HCT116 (cell line): Measurements from ENCODE around the gene GDPD5. TPM values are rescaled to one million over a fixed set of nuclear protein-coding genes. Genes with fewer than 3 reads are reported as not detected.

ENCODE experiments used
- ATAC-seq: fragments of 200-7000 bp; cut with Tn5 transposase; 2 replicates; pipeline ENCODE4 v1.9.1; 2020; ENCODE audit warnings: mild to moderate bottlenecking, moderate library complexity
- BruUV-seq: library from RNA; stranded (reverse); fragments of 400-500 nt; replicated peaks from 2 replicates; lab custom pipeline; 2021; lab: Mats Ljungman, UMichigan
- CTCF ChIA-PET: fragments of 300-600 bp; sonication (Branson Sonifier 250); formaldehyde crosslinking; loops from one replicate; lab custom pipeline; 2021; ENCODE audit warnings: antibody characterized with exemption; lab: Charles Lee
- POLR2A ChIA-PET: fragments of 300-600, 350-600 bp; sonication (Branson Sonifier 250); formaldehyde crosslinking; loops from one replicate; lab custom pipeline; 2021; ENCODE audit warnings: antibody characterized with exemption; lab: Charles Lee
- RAD21 ChIA-PET, 2 experiments: fragments of 300-600 bp; sonication (Branson Sonifier 250); formaldehyde crosslinking; loops; one replicate each; lab custom pipeline; 2023; ENCODE audit warnings: low total read pairs in 2 of 2; ENCODE audit not compliant: uncharacterized antibody in 2 of 2, unreplicated experiment in 2 of 2, low non-redundant PET in 1 of 2; lab: Charles Lee
- DNase-seq: peaks from one replicate; pipeline ENCODE4 v3.0.0-alpha.2; 2010; ENCODE audit warnings: low read depth, low spot score
- H2AFZ ChIP-seq: fragments of 200-600 bp; shearing (Covaris generic), sonication (generic); 2 replicates; pipeline ENCODE4 v1.6.1; 2017; ENCODE audit warnings: low read depth, mixed run types, mixed read lengths, antibody characterized with exemption, low read length; ENCODE audit not compliant: poor library complexity, severe bottlenecking
- H3K27ac ChIP-seq: 2 replicates; pipeline ENCODE4 v1.5.1; 2012; ENCODE audit warnings: low read depth, low read length
- H3K27me3 ChIP-seq: fragments of 200-600 bp; sonication (generic); 2 replicates; pipeline ENCODE4 v1.6.1; 2016; ENCODE audit warnings: mixed run types, low read length, mixed read lengths; ENCODE audit not compliant: insufficient read depth
- H3K36me3 ChIP-seq, 2 experiments: fragments of 200-500 bp in 1 of 2; fragments of 200-600 bp in 1 of 2; sonication (Bioruptor generic) in 1 of 2; sonication (generic) in 1 of 2; 2 replicates each; pipeline versions ENCODE4 v1.5.1 to v1.6.1; 2014 to 2016; ENCODE audit warnings: low read length in 2 of 2, inconsistent platforms in 1 of 2, mixed read lengths in 1 of 2, mixed run types in 1 of 2; ENCODE audit not compliant: insufficient read depth in 2 of 2, control insufficient read depth in 1 of 2
- H3K4me1 ChIP-seq, 2 experiments: fragments of 200-600 bp in 1 of 2; sonication (generic) in 1 of 2; 2 replicates each; pipeline versions ENCODE4 v1.5.1 to v1.6.1; 2012 to 2017; ENCODE audit warnings: low read length in 2 of 2, inconsistent platforms in 1 of 2, mild to moderate bottlenecking in 1 of 2, mixed read lengths in 1 of 2, mixed run types in 1 of 2, moderate library complexity in 1 of 2; ENCODE audit not compliant: insufficient read depth in 2 of 2, control insufficient read depth in 1 of 2
- H3K4me2 ChIP-seq: fragments of 200-600 bp; sonication (generic); 2 replicates; pipeline ENCODE4 v1.6.1; 2017; ENCODE audit warnings: mixed run types, low read length, mixed read lengths
- H3K4me3 ChIP-seq, 2 experiments: fragments of 200-600 bp in 1 of 2; sonication (generic) in 1 of 2; replicated peaks in 1 of 2; 2 replicates each; pipeline ENCODE4 v1.5.1; 2011 to 2016; ENCODE audit warnings: low read length in 2 of 2, control low read depth in 1 of 2, low read depth in 1 of 2, mild to moderate bottlenecking in 1 of 2, mixed read lengths in 1 of 2, mixed run types in 1 of 2
- H3K79me2 ChIP-seq: fragments of 200-600 bp; sonication (generic); 2 replicates; pipeline ENCODE4 v1.6.1; 2017; ENCODE audit warnings: mild to moderate bottlenecking, mixed run types, low read length, moderate library complexity, mixed read lengths; ENCODE audit not compliant: insufficient read depth
- H3K9ac ChIP-seq: fragments of 200-600 bp; sonication (generic); 2 replicates; pipeline ENCODE4 v1.6.1; 2016; ENCODE audit warnings: low read length, mixed read lengths
- H3K9me2 ChIP-seq: fragments of 200-600 bp; sonication (generic), shearing (Covaris generic); 2 replicates; pipeline ENCODE4 v1.6.1; 2017; ENCODE audit warnings: mixed run types, mild to moderate bottlenecking, moderate library complexity; ENCODE audit not compliant: insufficient read depth
- H3K9me3 ChIP-seq, 2 experiments: fragments of 200-500 bp in 1 of 2; fragments of 200-600 bp in 1 of 2; sonication (Bioruptor generic) in 1 of 2; sonication (generic) in 1 of 2; 2 replicates each; pipeline ENCODE4 v1.6.1; 2014 to 2017; ENCODE audit warnings: low read length in 2 of 2, mixed read lengths in 2 of 2, inconsistent platforms in 1 of 2, low read depth in 1 of 2, mild to moderate bottlenecking in 1 of 2, mixed run types in 1 of 2, moderate library complexity in 1 of 2; ENCODE audit not compliant: control insufficient read depth in 1 of 2, insufficient read depth in 1 of 2
- H4K20me1 ChIP-seq: fragments of 200-600 bp; sonication (generic), shearing (Covaris generic); 2 replicates; pipeline ENCODE4 v1.6.1; 2017; ENCODE audit warnings: mixed run types, mild to moderate bottlenecking, moderate library complexity; ENCODE audit not compliant: insufficient read depth
- CBX3 ChIP-seq: IDR thresholded peaks from 2 replicates; pipeline ENCODE4 v1.6.1; 2012; ENCODE audit warnings: low read depth
- CEBPB ChIP-seq: IDR thresholded peaks from 2 replicates; pipeline ENCODE4 v1.6.1; 2012; ENCODE audit warnings: low read depth
- EGR1 ChIP-seq: IDR thresholded peaks from 2 replicates; pipeline ENCODE4 v1.6.1; 2012; ENCODE audit warnings: low read depth
- ELF1 ChIP-seq: IDR thresholded peaks from 2 replicates; pipeline ENCODE4 v1.6.1; 2012; ENCODE audit warnings: low read depth, borderline replicate concordance
- EZH2 ChIP-seq: fragments of 200-600 bp; sonication (generic); IDR thresholded peaks from 2 replicates; pipeline ENCODE4 v1.6.1; 2017; ENCODE audit warnings: antibody characterized with exemption, mixed run types
- EZH2phosphoT487 ChIP-seq: fragments of 200-600 bp; IDR thresholded peaks from 2 replicates; pipeline ENCODE4 v1.6.1; 2018; ENCODE audit warnings: antibody characterized with exemption, borderline replicate concordance
- FOSL1 ChIP-seq: IDR thresholded peaks from 2 replicates; pipeline ENCODE4 v1.6.1; 2012; ENCODE audit warnings: low read depth
- JUND ChIP-seq: IDR thresholded peaks from 2 replicates; pipeline ENCODE4 v1.6.1; 2012
- MAX ChIP-seq: IDR thresholded peaks from 2 replicates; pipeline ENCODE4 v1.6.1; 2012
- POLR2A ChIP-seq: IDR thresholded peaks from 2 replicates; pipeline ENCODE4 v1.7.0; 2011; ENCODE audit warnings: borderline replicate concordance; ENCODE audit not compliant: insufficient read depth, insufficient read length; ENCODE audit errors: extremely low read depth
- POLR2AphosphoS5 ChIP-seq: IDR thresholded peaks from 2 replicates; pipeline ENCODE4 v1.6.1; 2011; ENCODE audit warnings: mild to moderate bottlenecking, low read depth, low read length, moderate library complexity
- REST ChIP-seq: IDR thresholded peaks from 2 replicates; pipeline ENCODE4 v1.6.1; 2012; ENCODE audit warnings: low read depth
- SIN3A ChIP-seq: IDR thresholded peaks from 2 replicates; pipeline ENCODE4 v1.6.1; 2012; ENCODE audit warnings: low read depth
- SP1 ChIP-seq: IDR thresholded peaks from 2 replicates; pipeline ENCODE4 v1.6.1; 2012; ENCODE audit warnings: low read depth
- SRF ChIP-seq: IDR thresholded peaks from 2 replicates; pipeline ENCODE4 v1.6.1; 2012; ENCODE audit warnings: low read depth
- TCF7L2 ChIP-seq: IDR thresholded peaks from 2 replicates; pipeline ENCODE4 v1.7.0; 2011; ENCODE audit warnings: borderline replicate concordance, inconsistent platforms; ENCODE audit not compliant: insufficient read depth, insufficient read length; ENCODE audit errors: extremely low read depth
- ZBTB33 ChIP-seq: IDR thresholded peaks from 2 replicates; pipeline ENCODE4 v1.6.1; 2011; ENCODE audit warnings: mild to moderate bottlenecking, low read length, moderate library complexity; ENCODE audit not compliant: insufficient replicate concordance; ENCODE audit errors: extremely low read depth
- ZFX ChIP-seq: fragments of 450-650 bp; IDR thresholded peaks from 2 replicates; pipeline ENCODE4 v1.6.1; 2017
- ZNF274 ChIP-seq: fragments of 200-500 bp; sonication (Bioruptor generic); IDR thresholded peaks from 2 replicates; pipeline ENCODE4 v1.6.1; 2014; ENCODE audit warnings: mild to moderate bottlenecking, low read depth, low read length, inconsistent platforms
- intact Hi-C: fragments of 100-400 bp; cut with micrococcal nuclease; formaldehyde crosslinking; loops from 2 replicates; pipeline ENCODE4 v1.10.0; 2022
- total RNA-seq: library from RNA; stranded (reverse); gene quantifications from one replicate; pipeline ENCODE4 v1.2.1, GENCODE V29; 2021; ENCODE audit not compliant: unreplicated experiment
- TF ChIP-seq, protein P1 (sequence below), 3 experiments: fragments of 200-600 bp in 1 of 3; sonication (generic) in 1 of 3; IDR thresholded peaks in 2 of 3; conservative IDR thresholded peaks in 1 of 3; 2 replicates each; pipeline ENCODE4 v1.5.1; 2012 to 2017; ENCODE audit warnings: low read depth in 2 of 3, low read length in 2 of 3, antibody characterized with exemption in 1 of 3, borderline replicate concordance in 1 of 3, control low read depth in 1 of 3, mild to moderate bottlenecking in 1 of 3, mixed read lengths in 1 of 3, mixed run types in 1 of 3, moderate library complexity in 1 of 3; ENCODE audit not compliant: insufficient read depth in 1 of 3

GDPD5 gene
- total RNA-seq, 1 experiment from 2014 or later: 27.5 TPM

DNA sequence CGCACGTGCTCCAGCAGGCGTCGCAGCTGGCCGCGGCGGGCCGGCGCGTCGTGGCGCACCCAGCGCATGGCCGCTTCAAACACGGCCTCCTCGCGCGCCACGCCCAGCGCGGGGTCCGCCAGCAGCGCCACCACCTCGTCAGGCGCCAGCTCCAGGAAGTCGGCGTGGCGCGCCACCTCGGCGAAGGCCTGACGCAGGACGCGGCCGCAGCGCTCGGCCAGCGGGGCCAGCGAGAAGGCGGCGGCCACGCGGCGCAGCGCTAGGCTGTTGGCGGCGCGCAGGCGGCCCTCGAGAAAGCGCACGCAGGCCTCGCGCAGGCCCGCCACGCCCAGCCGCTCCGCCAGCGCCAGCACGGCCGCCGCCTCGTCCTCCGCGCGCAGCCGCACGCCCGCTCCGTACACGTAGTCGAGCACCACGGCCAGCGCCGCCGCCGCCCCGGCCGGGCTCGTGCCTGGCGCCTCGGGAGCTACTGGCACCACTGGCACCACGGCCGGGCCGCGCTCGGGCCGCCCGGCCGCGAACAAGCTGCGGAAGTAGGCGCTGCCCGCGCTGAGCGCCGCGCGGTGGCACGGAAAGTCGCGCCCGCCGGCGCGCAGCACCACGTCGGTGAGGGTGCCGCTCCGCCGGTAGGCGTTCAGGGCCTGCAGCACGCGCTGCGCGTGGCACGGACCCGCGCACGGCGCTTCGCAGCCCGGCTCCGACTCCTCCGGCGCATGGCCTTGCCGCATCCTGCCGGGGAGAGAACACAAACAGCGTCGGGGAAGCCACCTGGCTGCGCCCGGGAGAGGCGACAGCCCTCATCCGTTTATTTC lies 95.6 kb downstream of the GDPD5 start:
- H3K4me3 ChIP-seq: peak overlapping the region; percentile 40 to 52
- H3K36me3 ChIP-seq: no peaks in the 10 kb centered on the region; a peak in 1 of 4 replicates
- no peaks in the 10 kb centered on the region for H3K9me3 ChIP-seq
- H3K4me1 ChIP-seq: peaks cover 0 to 24% of the 10 kb centered on the region in 2 experiments; a peak in 2 of 4 replicates
- CTCF ChIA-PET: no interaction called here
- H3K4me2 ChIP-seq: peak overlapping the region; percentile 71
- no peak overlapping the region for H2AFZ ChIP-seq
- peak overlapping the region; percentile 55 for H3K9ac ChIP-seq
- POLR2A ChIA-PET: no interaction called here
- H3K27ac ChIP-seq: peak overlapping the region; percentile 52; the same call in 1 of the 2 replicates
- H4K20me1 ChIP-seq: no peaks in the 10 kb centered on the region
- no peaks in the 10 kb centered on the region for H3K27me3 ChIP-seq
- intact Hi-C loops: no loop called here
- RAD21 ChIA-PET: no interaction called here
- no peaks in the 10 kb centered on the region for H3K79me2 ChIP-seq
- no TSS peak for BruUV-seq
- DNase-seq: no peak
- H3K9me2 ChIP-seq: no peaks in the 10 kb centered on the region
- ATAC-seq: peak; percentile 81
- TF ChIP-seq, protein P1, sequence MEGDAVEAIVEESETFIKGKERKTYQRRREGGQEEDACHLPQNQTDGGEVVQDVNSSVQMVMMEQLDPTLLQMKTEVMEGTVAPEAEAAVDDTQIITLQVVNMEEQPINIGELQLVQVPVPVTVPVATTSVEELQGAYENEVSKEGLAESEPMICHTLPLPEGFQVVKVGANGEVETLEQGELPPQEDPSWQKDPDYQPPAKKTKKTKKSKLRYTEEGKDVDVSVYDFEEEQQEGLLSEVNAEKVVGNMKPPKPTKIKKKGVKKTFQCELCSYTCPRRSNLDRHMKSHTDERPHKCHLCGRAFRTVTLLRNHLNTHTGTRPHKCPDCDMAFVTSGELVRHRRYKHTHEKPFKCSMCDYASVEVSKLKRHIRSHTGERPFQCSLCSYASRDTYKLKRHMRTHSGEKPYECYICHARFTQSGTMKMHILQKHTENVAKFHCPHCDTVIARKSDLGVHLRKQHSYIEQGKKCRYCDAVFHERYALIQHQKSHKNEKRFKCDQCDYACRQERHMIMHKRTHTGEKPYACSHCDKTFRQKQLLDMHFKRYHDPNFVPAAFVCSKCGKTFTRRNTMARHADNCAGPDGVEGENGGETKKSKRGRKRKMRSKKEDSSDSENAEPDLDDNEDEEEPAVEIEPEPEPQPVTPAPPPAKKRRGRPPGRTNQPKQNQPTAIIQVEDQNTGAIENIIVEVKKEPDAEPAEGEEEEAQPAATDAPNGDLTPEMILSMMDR (IDR thresholded peaks at IDR 0.05 in 2 of 3, conservative IDR thresholded peaks at IDR 0.05 in 1 of 3; ENCODE audit: borderline replicate concordance in 1 of 3, insufficient read depth in 1 of 3, low read depth in 2 of 3, low read length in 2 of 3): no peak
- peak; percentile 44 for TF ChIP-seq TCF7L2
- TF ChIP-seq SIN3A: no peak
- peak; percentile 33 for TF ChIP-seq POLR2A
- no peak for TF ChIP-seq SRF
- no peak for TF ChIP-seq SP1
- no peak for TF ChIP-seq JUND
- no peak for TF ChIP-seq EZH2phosphoT487
- no peak for TF ChIP-seq CEBPB
- TF ChIP-seq CBX3: no peak
- TF ChIP-seq REST: no peak
- peak; percentile 67 for TF ChIP-seq MAX
- peak; percentile 80; the same call in 1 of the 2 replicates for TF ChIP-seq ZFX
- no peak for TF ChIP-seq ZBTB33
- no peak for TF ChIP-seq ELF1
- TF ChIP-seq EZH2: no peak
- TF ChIP-seq ZNF274: no peak
- peak; percentile 33; the same call in 1 of the 2 replicates for TF ChIP-seq POLR2AphosphoS5
- TF ChIP-seq EGR1: no peak
- TF ChIP-seq FOSL1: no peak
